Loucy (cell line): ENCODE results near the gene SERINC3.

ENCODE experiments used
- CTCF ChIP-seq: fragments of 200-600 bp; sonication (generic); conservative IDR thresholded peaks from 2 replicates; pipeline ENCODE4 v1.5.1; 2014; ENCODE audit warnings: mild to moderate bottlenecking, antibody characterized with exemption, low read length
- EZH2phosphoT487 ChIP-seq: fragments of 200-600 bp; IDR thresholded peaks from 2 replicates; pipeline ENCODE4 v1.6.1; 2018; ENCODE audit warnings: antibody characterized with exemption, mild to moderate bottlenecking, moderate library complexity, borderline replicate concordance

GRCh38 chr20:44517454-44517853 is 4.4 kb downstream of the SERINC3 start:
- TF ChIP-seq CTCF, result no peak
- TF ChIP-seq EZH2phosphoT487, result no peak
